ENCODE data around the gene RASSF4. TPM values are rescaled to one million over a fixed set of nuclear protein-coding genes. Genes with fewer than 3 reads are reported as not detected.
A peak's percentile ranks its signal among the peaks of the same experiment; 100 is the strongest.

The RASSF4 gene
- total RNA-seq, 4 donors from 2014 or later, result 27.6 to 41.5 (median 32.7) TPM

DNA sequence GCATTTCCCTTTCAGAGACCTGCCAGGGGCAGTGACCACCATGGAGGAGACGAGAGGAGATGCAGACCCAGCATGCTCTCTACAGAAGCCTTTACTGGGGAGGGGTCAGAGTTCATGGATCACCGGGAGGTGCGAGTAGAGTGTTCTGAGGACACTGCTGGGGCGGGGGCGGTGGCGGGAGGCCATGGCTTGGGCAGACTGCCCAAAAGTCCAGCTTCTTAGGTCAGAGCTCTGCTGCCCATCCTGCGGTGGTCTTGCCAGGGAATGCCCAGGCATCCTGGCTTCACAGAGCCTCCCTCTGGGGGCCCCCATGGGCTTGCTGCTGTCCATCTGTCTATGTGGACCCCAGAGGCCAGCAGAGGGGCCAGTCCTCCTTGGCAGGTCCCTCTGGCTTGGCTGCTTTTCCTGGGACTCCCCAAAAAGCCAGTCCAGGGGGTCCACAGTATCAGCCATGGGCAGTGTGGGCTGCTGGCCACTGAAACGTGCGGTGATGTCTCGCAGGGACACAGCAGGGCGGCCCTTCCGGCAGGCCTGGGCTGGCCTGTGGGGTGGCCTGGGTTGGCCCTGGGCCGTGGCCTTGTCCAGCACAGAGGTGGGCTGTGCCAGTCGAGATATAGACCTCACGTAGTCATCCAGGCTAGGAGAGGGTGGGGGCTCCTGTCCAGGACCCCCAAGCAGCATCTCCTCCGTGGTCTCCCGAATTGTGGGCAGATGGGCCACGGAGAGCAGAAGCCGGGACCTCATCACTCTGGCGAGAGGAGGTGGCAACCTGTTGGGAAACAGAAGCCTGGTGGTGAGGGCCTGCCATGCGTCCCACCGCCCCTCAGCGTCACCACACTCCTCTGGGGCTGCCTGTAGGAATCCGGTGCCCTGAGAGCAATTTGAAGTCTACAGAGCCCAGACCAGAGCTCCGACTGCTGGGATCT, 17.9 kb downstream of the RASSF4 start:
- H3K27me3 ChIP-seq, result no peaks in the 10 kb centered on the region
- H3K4me3 ChIP-seq, result peak overlapping the region; percentile 57 to 80 (median 62)
- H3K27ac ChIP-seq (replicated peaks in 1 of 4), result peak overlapping the region; percentile 88 to 92 (median 90)
- no peak for DNase-seq (ENCODE audit: extremely low spot score)
- peaks cover 0 to 34% (median 15%) of the 10 kb centered on the region in 4 donors for H3K36me3 ChIP-seq
- intact Hi-C loops (cut with DNase I), result loop anchor here (10.0 kb wide), 1 partner anchor 103 kb away; no protein-coding TSS in a partner anchor
- H3K4me1 ChIP-seq, result peaks cover 73 to 100% (median 98%) of the 10 kb centered on the region in 4 donors
- WGBS, result 79% methylated on average over 24 of the region's 25 CpGs
- TF ChIP-seq EP300 (IDR thresholded peaks at IDR 0.05), result no peak
- no peak for TF ChIP-seq POLR2A (IDR thresholded peaks at IDR 0.05; ENCODE audit: low read depth)
- TF ChIP-seq POLR2AphosphoS5 (IDR thresholded peaks at IDR 0.05), result peak in 1 of 2 donors; percentile 30
- TF ChIP-seq, protein P1, sequence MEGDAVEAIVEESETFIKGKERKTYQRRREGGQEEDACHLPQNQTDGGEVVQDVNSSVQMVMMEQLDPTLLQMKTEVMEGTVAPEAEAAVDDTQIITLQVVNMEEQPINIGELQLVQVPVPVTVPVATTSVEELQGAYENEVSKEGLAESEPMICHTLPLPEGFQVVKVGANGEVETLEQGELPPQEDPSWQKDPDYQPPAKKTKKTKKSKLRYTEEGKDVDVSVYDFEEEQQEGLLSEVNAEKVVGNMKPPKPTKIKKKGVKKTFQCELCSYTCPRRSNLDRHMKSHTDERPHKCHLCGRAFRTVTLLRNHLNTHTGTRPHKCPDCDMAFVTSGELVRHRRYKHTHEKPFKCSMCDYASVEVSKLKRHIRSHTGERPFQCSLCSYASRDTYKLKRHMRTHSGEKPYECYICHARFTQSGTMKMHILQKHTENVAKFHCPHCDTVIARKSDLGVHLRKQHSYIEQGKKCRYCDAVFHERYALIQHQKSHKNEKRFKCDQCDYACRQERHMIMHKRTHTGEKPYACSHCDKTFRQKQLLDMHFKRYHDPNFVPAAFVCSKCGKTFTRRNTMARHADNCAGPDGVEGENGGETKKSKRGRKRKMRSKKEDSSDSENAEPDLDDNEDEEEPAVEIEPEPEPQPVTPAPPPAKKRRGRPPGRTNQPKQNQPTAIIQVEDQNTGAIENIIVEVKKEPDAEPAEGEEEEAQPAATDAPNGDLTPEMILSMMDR (IDR thresholded peaks at IDR 0.05), result no peak
- no peaks in the 10 kb centered on the region for H3K9me3 ChIP-seq

- H3K27ac ChIP-seq (replicated peaks in 1 of 4), result peak overlapping the region; percentile 88 to 92 (median 90)
- intact Hi-C loops (cut with DNase I), result loop anchor here (10.0 kb wide), 1 partner anchor 103 kb away; no protein-coding TSS in a partner anchor
- peaks cover 0 to 34% (median 12%) of the 10 kb centered on the region in 4 donors for H3K36me3 ChIP-seq
- H3K9me3 ChIP-seq, result no peaks in the 10 kb centered on the region
- peaks cover 74 to 100% (median 98%) of the 10 kb centered on the region in 4 donors for H3K4me1 ChIP-seq
- TF ChIP-seq, protein P1 (IDR thresholded peaks at IDR 0.05), result no peak
- TF ChIP-seq POLR2AphosphoS5 (IDR thresholded peaks at IDR 0.05) (no peak), EP300 (IDR thresholded peaks at IDR 0.05) (no peak), POLR2A (IDR thresholded peaks at IDR 0.05; ENCODE audit: low read depth) (no peak)
- 22% methylated on average over 4 of the region's 4 CpGs for WGBS
- no peaks in the 10 kb centered on the region for H3K27me3 ChIP-seq
- peak overlapping the region; percentile 57 to 80 (median 62) for H3K4me3 ChIP-seq
- no peak for DNase-seq (ENCODE audit: extremely low spot score)
These were observed 18.6 kb downstream of the RASSF4 start for GRCh38 chr10:44978213-44978569.

GRCh38 chr10:44978570-44979280, 19.1 kb downstream of the RASSF4 start, which contains the start of gene DEPP1:
DEPP1 (minus strand) TSS chr10:44978809; CDS start chr10:44978030, 779 bp downstream.
- peak; percentile 98 for DNase-seq (ENCODE audit: extremely low spot score)
- peak; percentile 100 for TF ChIP-seq POLR2A (IDR thresholded peaks at IDR 0.05; ENCODE audit: low read depth)
- TF ChIP-seq POLR2AphosphoS5 (IDR thresholded peaks at IDR 0.05), result peak; percentile 100
- TF ChIP-seq, protein P1 (IDR thresholded peaks at IDR 0.05), result peak in 2 of 3 experiments; percentile 24 to 34
- peak; percentile 76 for TF ChIP-seq EP300 (IDR thresholded peaks at IDR 0.05)
- Histone ChIP-seq H3K4me1 (peaks cover 75 to 100% (median 99%) of the 10 kb centered on the region in 4 donors), H3K36me3 (peaks cover 0 to 36% (median 14%) of the 10 kb centered on the region in 4 donors), H3K9me3 (no peaks in the 10 kb centered on the region), H3K4me3 (peak within 1 kb of the TSS; percentile 57 to 80 (median 62)), H3K27me3 (no peaks in the 10 kb centered on the region), H3K27ac (replicated peaks in 1 of 4) (peak within 1 kb of the TSS; percentile 88 to 92 (median 90))
- intact Hi-C loops (cut with DNase I), result loop anchor here (10.0 kb wide), 1 partner anchor 104 kb away; no protein-coding TSS in a partner anchor
- WGBS, result 75% methylated on average over 2 of the region's 12 CpGs

DNA sequence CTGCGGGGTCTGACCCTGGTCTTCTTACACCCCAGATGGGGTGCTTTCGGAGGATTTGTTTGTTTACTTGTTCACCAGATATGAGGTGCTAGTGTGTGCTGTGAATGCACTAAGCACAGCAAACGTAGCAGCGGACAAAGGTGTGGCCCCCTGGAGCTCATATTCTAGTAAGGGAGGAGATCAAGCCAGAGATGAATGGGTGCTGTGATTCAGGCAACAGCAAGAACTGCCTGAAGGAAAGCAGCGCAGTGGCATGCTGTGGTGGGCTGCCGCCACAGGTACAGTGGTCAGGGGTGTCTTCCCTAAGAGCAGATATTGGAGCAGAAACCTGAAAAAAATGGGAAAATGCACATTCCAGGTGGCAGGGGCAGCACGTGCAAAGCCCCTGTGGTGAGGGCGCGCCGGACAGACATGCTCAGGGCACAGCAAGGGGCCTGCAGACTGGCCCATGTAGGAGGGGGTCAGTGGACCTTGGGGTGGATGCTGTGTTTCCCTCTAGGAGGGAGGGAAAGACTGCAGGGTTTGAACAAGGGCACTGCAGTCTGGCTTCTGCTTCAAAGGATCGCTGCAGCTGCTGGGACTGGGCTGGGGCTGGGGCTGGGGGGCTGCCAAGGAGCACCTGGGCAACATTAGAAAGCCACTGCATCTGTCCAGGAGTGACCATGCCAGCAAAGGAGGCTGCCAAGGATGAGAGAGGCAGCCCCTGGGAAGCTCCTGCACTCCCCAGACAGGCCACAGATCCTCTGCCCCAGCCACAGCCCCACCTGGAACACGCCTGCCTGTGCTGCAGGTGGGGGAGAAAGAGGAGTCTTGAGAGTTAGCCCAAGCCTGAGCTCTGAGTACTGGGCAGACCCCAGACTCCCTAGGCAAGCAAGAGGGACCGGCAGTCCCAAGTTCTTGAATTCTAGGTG, 19.9 kb downstream of the RASSF4 start:
- H3K9me3 ChIP-seq, result no peaks in the 10 kb centered on the region
- no peaks in the 10 kb centered on the region for H3K27me3 ChIP-seq
- H3K4me1 ChIP-seq, result peaks cover 76 to 100% (median 98%) of the 10 kb centered on the region in 4 donors
- DNase-seq (ENCODE audit: extremely low spot score), result no peak
- H3K27ac ChIP-seq (replicated peaks in 1 of 4), result peak overlapping the region; percentile 88 to 92 (median 90)
- WGBS, result 83% methylated on average over 11 of the region's 13 CpGs
- peaks cover 0 to 44% (median 21%) of the 10 kb centered on the region in 4 donors for H3K36me3 ChIP-seq
- TF ChIP-seq POLR2AphosphoS5 (IDR thresholded peaks at IDR 0.05) (no peak), POLR2A (IDR thresholded peaks at IDR 0.05; ENCODE audit: low read depth) (no peak), EP300 (IDR thresholded peaks at IDR 0.05) (no peak)
- TF ChIP-seq, protein P1 (IDR thresholded peaks at IDR 0.05), result no peak
- peak overlapping the region; percentile 57 to 80 (median 62) for H3K4me3 ChIP-seq
- intact Hi-C loops (cut with DNase I), result loop anchor here (10.0 kb wide), 1 partner anchor 105 kb away; no protein-coding TSS in a partner anchor
